K562 (cell line): Measurements from ENCODE around the gene CGNL1. TPM values are rescaled to one million over a fixed set of nuclear protein-coding genes. Genes with fewer than 3 reads are reported as not detected.

ENCODE experiments used
- ATAC-seq: fragments of 200-7000 bp; cut with Tn5 transposase; 3 replicates; pipeline ENCODE4 v1.9.1; 2020; ENCODE audit warnings: moderate library complexity
- BruUV-seq: library from RNA; stranded (reverse); fragments of 400-500 nt; replicated peaks from 2 replicates; lab custom pipeline; 2021; lab: Mats Ljungman, UMichigan
- CTCF ChIA-PET: fragments of 300-600 bp; formaldehyde crosslinking; extraction: SDS; loops from one replicate; lab custom pipeline; 2021; ENCODE audit warnings: low intra/inter-chr PET ratio; lab: Yijun Ruan, JAX
- POLR2A ChIA-PET: fragments of 300-600, 350-650 bp; sonication (Branson Sonifier 250); formaldehyde crosslinking; extraction: SDS; loops from one replicate; lab custom pipeline; 2021; ENCODE audit warnings: antibody characterized with exemption, inconsistent platforms; lab: Yijun Ruan, JAX
- DNase-seq, 4 experiments: peaks; one replicate each; pipeline versions ENCODE4 v3.0.0 to v3.0.0-alpha.2; 2011 to 2018; ENCODE audit warnings: low spot score in 3 of 4, mixed read lengths in 3 of 4; ENCODE audit errors: extremely low read depth in 1 of 4
- FAIRE-seq: peaks from 2 replicates; lab custom pipeline; 2011; peaks lifted over from hg19 to GRCh38; lab: Jason Lieb, UNC
- H2AFZ ChIP-seq: 2 replicates; pipeline ENCODE4 v1.6.0; 2011; ENCODE audit warnings: low read depth, low read length, control low read depth, inconsistent platforms
- H3K27ac ChIP-seq: fragments of 200-600 bp; 3 replicates; pipeline ENCODE4 v1.8.0; 2011; ENCODE audit warnings: low read depth, mild to moderate bottlenecking, control low read depth, inconsistent platforms, low read length, moderate library complexity, mixed read lengths; ENCODE audit errors: extremely low read depth
- H3K27me3 ChIP-seq, 2 experiments: fragments of 300-600 bp in 1 of 2; 2 replicates in 1 of 2; 3 replicates in 1 of 2; pipeline versions ENCODE4 v1.6.0 to v1.8.0; 2011; ENCODE audit warnings: inconsistent platforms in 2 of 2, low read length in 2 of 2, mild to moderate bottlenecking in 1 of 2, mixed read lengths in 1 of 2, moderate library complexity in 1 of 2; ENCODE audit not compliant: control insufficient read depth in 2 of 2, insufficient read depth in 2 of 2
- H3K36me3 ChIP-seq: fragments of 300-600 bp; 3 replicates; pipeline ENCODE4 v1.8.0; 2011; ENCODE audit warnings: mild to moderate bottlenecking, low read length, inconsistent platforms; ENCODE audit not compliant: control insufficient read depth, insufficient read depth
- H3K4me1 ChIP-seq, 2 experiments: fragments of 200-600 bp in 1 of 2; replicated peaks in 1 of 2; 2 replicates in 1 of 2; 3 replicates in 1 of 2; pipeline versions ENCODE4 v1.5.1 to v1.8.0; 2011; ENCODE audit warnings: inconsistent platforms in 2 of 2, low read length in 2 of 2, mild to moderate bottlenecking in 1 of 2, mixed read lengths in 1 of 2, moderate library complexity in 1 of 2; ENCODE audit not compliant: control insufficient read depth in 2 of 2, insufficient read depth in 2 of 2
- H3K4me2 ChIP-seq: 2 replicates; pipeline ENCODE4 v1.6.1; 2011; ENCODE audit warnings: low read length, control low read depth, inconsistent platforms, mixed read lengths; ENCODE audit not compliant: insufficient read depth
- H3K4me3 ChIP-seq: fragments of 200-600 bp; sonication (generic), shearing (Covaris generic); 2 replicates; pipeline ENCODE4 v1.5.1; 2016; ENCODE audit warnings: control low read depth, inconsistent platforms
- H3K79me2 ChIP-seq: fragments of 200-600 bp; 3 replicates; pipeline ENCODE4 v1.8.0; 2011; ENCODE audit warnings: low read length, inconsistent platforms; ENCODE audit not compliant: control insufficient read depth, insufficient read depth
- H3K9ac ChIP-seq, 2 experiments: 2 replicates each; pipeline versions ENCODE4 v1.6.0 to v1.6.1; 2011; ENCODE audit warnings: low read depth in 2 of 2, low read length in 2 of 2, control low read depth in 1 of 2, inconsistent platforms in 1 of 2, mild to moderate bottlenecking in 1 of 2, mixed read lengths in 1 of 2; ENCODE audit not compliant: insufficient read depth in 1 of 2
- H3K9me1 ChIP-seq: one replicate; pipeline ENCODE4 v1.6.0; 2011; ENCODE audit warnings: inconsistent platforms, mild to moderate bottlenecking, low read length, moderate library complexity; ENCODE audit not compliant: control insufficient read depth, insufficient read depth
- H3K9me3 ChIP-seq: replicated peaks from 2 replicates; pipeline ENCODE4 v1.5.1; 2011; ENCODE audit warnings: low read depth, low read length, inconsistent platforms; ENCODE audit not compliant: control insufficient read depth, insufficient read depth
- H4K20me1 ChIP-seq: replicated peaks from 2 replicates; pipeline ENCODE4 v1.6.1; 2011; ENCODE audit warnings: low read length, inconsistent platforms, mixed read lengths; ENCODE audit not compliant: control insufficient read depth, insufficient read depth
- ATF6 ChIP-seq: sonication (generic); formaldehyde crosslinking; IDR thresholded peaks from 2 replicates; pipeline ENCODE4 v1.4.0; 2020; ENCODE audit warnings: mild to moderate bottlenecking, missing genetic modification reagents
- POLR2AphosphoS5 ChIP-seq: IDR thresholded peaks from 2 replicates; pipeline ENCODE4 v1.6.1; 2011; ENCODE audit warnings: mild to moderate bottlenecking, low read depth, low read length, moderate library complexity; ENCODE audit not compliant: control insufficient read depth, insufficient read depth
- SRSF3 ChIP-seq: fragments of 200-400 bp; formaldehyde crosslinking; IDR thresholded peaks from 2 replicates; pipeline ENCODE4 v1.6.1; 2016; ENCODE audit warnings: mild to moderate bottlenecking, low read length, moderate library complexity; ENCODE audit not compliant: insufficient read depth
- ZFP36 ChIP-seq: fragments of 150-350 bp; IDR thresholded peaks from 2 replicates; pipeline ENCODE4 v1.6.1; 2018; ENCODE audit warnings: low read length, low read depth; ENCODE audit not compliant: partially characterized antibody
- in situ Hi-C: fragments of 300-500 bp; cut with MboI; formaldehyde crosslinking; loops from 4 replicates; pipeline ENCODE4 v1.15.0; 2018; ENCODE audit warnings: inconsistent platforms, mixed read lengths
- intact Hi-C: fragments of 100-400 bp; cut with micrococcal nuclease; formaldehyde crosslinking; loops from 2 replicates; pipeline ENCODE4 v1.14.2; 2022
- polyA plus RNA-seq, 8 experiments: library from polyadenylated mRNA; depleted of rRNA in 4 of 8; stranded (reverse) in 5 of 8; unstranded in 3 of 8; fragments of >200 nt; fragmentation: Nextera tagmentation in 2 of 8; fragmentation: Illumina TruSeq in 1 of 8; extraction: Ambion mirVana in 2 of 8; extraction: Trizol in 1 of 8; gene quantifications; 2 replicates each; pipeline versions ENCODE4 v1.2.1 to v1.2.3, GENCODE V29; 2011 to 2014; ENCODE audit warnings: inconsistent platforms in 1 of 8, missing spikeins in 1 of 8
- total RNA-seq, 7 experiments: library from RNA; depleted of rRNA in 6 of 7; stranded (reverse); fragments of >200 nt in 6 of 7; fragmentation: Illumina TruSeq in 2 of 7; extraction: Trizol in 2 of 7; gene quantifications; 2 replicates each; pipeline versions ENCODE4 v1.2.1 to v1.2.3, GENCODE V29; 2011 to 2021; ENCODE audit warnings: low replicate concordance in 1 of 7

The CGNL1 gene
- total and polyA plus RNA-seq, 9 of the 15 experiments (the other 6 are each of a cell fraction or from before 2014, with no cell fraction given), result 0.01 to 0.07 TPM; not detected in 7

GRCh38 chr15:57486833-57487232, 110.5 kb downstream of the CGNL1 start (continued):
- no peak for TF ChIP-seq ATF6

- no peak overlapping the region for H3K4me3 ChIP-seq
- intact Hi-C loops (loop anchor here (2.0 kb wide), 1 partner anchor 28 kb away; no protein-coding TSS in a partner anchor), in situ Hi-C loops (no loop called here)
- FAIRE-seq (no peak), DNase-seq (no peak), ATAC-seq (no peak)
- ChIA-PET CTCF (no interaction called here), POLR2A (no interaction called here)
- BruUV-seq, result no TSS peak
- no peak overlapping the region for H3K27ac ChIP-seq
- no peak overlapping the region for H3K4me2 ChIP-seq
- no peak overlapping the region for H2AFZ ChIP-seq
- H4K20me1 ChIP-seq, result no peaks in the 10 kb centered on the region
- no peaks in the 10 kb centered on the region for H3K36me3 ChIP-seq
- peaks cover 2 to 4% of the 10 kb centered on the region in 2 experiments; a peak in 2 of 5 replicates for H3K27me3 ChIP-seq
- no peaks in the 10 kb centered on the region for H3K4me1 ChIP-seq
- H3K9me1 ChIP-seq, result no peaks in the 10 kb centered on the region
- TF ChIP-seq ZFP36 (no peak), POLR2AphosphoS5 (no peak), SRSF3 (no peak)
- H3K9me3 ChIP-seq, result no peaks in the 10 kb centered on the region
- no peaks in the 10 kb centered on the region for H3K79me2 ChIP-seq
- H3K9ac ChIP-seq, result no peak overlapping the region
Observed at GRCh38 chr15:57489122-57489521, 112.8 kb downstream of the CGNL1 start.
